HepG2 (cell line): ENCODE data around the gene C14orf93. TPM values are rescaled to one million over a fixed set of nuclear protein-coding genes. Genes with fewer than 3 reads are reported as not detected.
A peak's percentile ranks its signal among the peaks of the same experiment; 100 is the strongest.

Source experiments
- ATF4 ChIP-seq, 2 experiments: fragments of 450-650 bp in 1 of 2; sonication (generic) in 1 of 2; formaldehyde crosslinking; IDR thresholded peaks; 2 replicates each; pipeline versions ENCODE4 v1.5.0 to v1.8.0; 2020 to 2022; ENCODE audit warnings: mild to moderate bottlenecking in 1 of 2, missing genetic modification reagents in 1 of 2
- DRAP1 ChIP-seq: IDR thresholded peaks from 2 replicates; pipeline ENCODE4 v1.6.1; 2016; ENCODE audit warnings: missing genetic modification reagents, missing compliant biosample characterization
- HDAC6 ChIP-seq: fragments of 200-600 bp; sonication (generic); IDR thresholded peaks from 2 replicates; pipeline ENCODE4 v1.7.0; 2017; ENCODE audit warnings: mild to moderate bottlenecking, antibody characterized with exemption, low read length, low read depth
- HMG20B ChIP-seq: conservative IDR thresholded peaks from 2 replicates; pipeline ENCODE4 v1.6.1; 2016; ENCODE audit warnings: missing genetic modification reagents, missing compliant biosample characterization
- KLF6 ChIP-seq: IDR thresholded peaks from 2 replicates; pipeline ENCODE4 v1.8.0; 2016; ENCODE audit warnings: missing biosample characterization, missing genetic modification reagents
- LRRFIP1 ChIP-seq: sonication (generic); formaldehyde crosslinking; conservative IDR thresholded peaks from 2 replicates; pipeline ENCODE4 v1.4.0; 2020; ENCODE audit warnings: missing genetic modification reagents
- MZF1 ChIP-seq: sonication (generic); formaldehyde crosslinking; IDR thresholded peaks from 2 replicates; pipeline ENCODE4 v1.8.1; 2023; ENCODE audit warnings: mild to moderate bottlenecking, missing genetic modification reagents, borderline replicate concordance
- NFE2L2 ChIP-seq: fragments of 150-350 bp; IDR thresholded peaks from 2 replicates; pipeline ENCODE4 v1.6.1; 2014; ENCODE audit warnings: low read length
- PCBP1 ChIP-seq: fragments of 200-400 bp; formaldehyde crosslinking; IDR thresholded peaks from 2 replicates; pipeline ENCODE4 v1.6.1; 2017; ENCODE audit warnings: mild to moderate bottlenecking, low read depth, low read length, borderline replicate concordance
- POLR2A ChIP-seq, 2 experiments: IDR thresholded peaks; 2 replicates each; pipeline ENCODE4 v1.6.1; 2011; ENCODE audit warnings: low read depth in 2 of 2, low read length in 2 of 2, mild to moderate bottlenecking in 1 of 2, moderate library complexity in 1 of 2; ENCODE audit not compliant: insufficient read depth in 1 of 2
- RARG ChIP-seq: sonication (generic); formaldehyde crosslinking; IDR thresholded peaks from 2 replicates; pipeline ENCODE4 v1.4.0; 2020; ENCODE audit warnings: low read depth, mild to moderate bottlenecking, missing genetic modification reagents
- REPIN1 ChIP-seq: sonication (generic); formaldehyde crosslinking; IDR thresholded peaks from 2 replicates; pipeline ENCODE4 v1.8.0; 2022; ENCODE audit warnings: missing genetic modification reagents, low read depth, mild to moderate bottlenecking, borderline replicate concordance
- TEAD2 ChIP-seq: sonication (generic); formaldehyde crosslinking; IDR thresholded peaks from 2 replicates; pipeline ENCODE4 v1.9.0; 2021; ENCODE audit warnings: missing genetic modification reagents
- TFE3 ChIP-seq: IDR thresholded peaks from 2 replicates; pipeline ENCODE4 v1.6.1; 2016
- XRCC5 ChIP-seq: fragments of 200-400 bp; formaldehyde crosslinking; optimal IDR thresholded peaks from 2 replicates; pipeline ENCODE3; 2017; ENCODE audit warnings: mild to moderate bottlenecking, low read length
- ZGPAT ChIP-seq: IDR thresholded peaks from 2 replicates; pipeline ENCODE4 v1.6.1; 2016; ENCODE audit warnings: mild to moderate bottlenecking
- ZNF205 ChIP-seq: IDR thresholded peaks from 2 replicates; pipeline ENCODE4 v1.6.1; 2018; ENCODE audit warnings: missing biosample characterization, missing genetic modification reagents
- ZNF547 ChIP-seq: sonication (generic); formaldehyde crosslinking; IDR thresholded peaks from 2 replicates; pipeline ENCODE4 v1.5.1; 2020; ENCODE audit warnings: mild to moderate bottlenecking, missing genetic modification reagents
- ZNF550 ChIP-seq: sonication (generic); formaldehyde crosslinking; IDR thresholded peaks from 2 replicates; pipeline ENCODE4 v1.4.0; 2020; ENCODE audit warnings: mild to moderate bottlenecking, missing genetic modification reagents, borderline replicate concordance
- ZNF616 ChIP-seq: sonication (generic); formaldehyde crosslinking; IDR thresholded peaks from 2 replicates; pipeline ENCODE4 v1.5.0; 2020; ENCODE audit warnings: low read depth, mild to moderate bottlenecking, missing genetic modification reagents
- ZNF691 ChIP-seq: sonication (generic); formaldehyde crosslinking; IDR thresholded peaks from 2 replicates; pipeline ENCODE4 v1.4.0; 2020; ENCODE audit warnings: missing genetic modification reagents, low read depth, mild to moderate bottlenecking, borderline replicate concordance
- polyA plus RNA-seq, 8 experiments: library from polyadenylated mRNA; depleted of rRNA in 3 of 8; stranded (reverse) in 7 of 8; unstranded in 1 of 8; fragments of >200 nt; fragmentation: Illumina TruSeq in 4 of 8; extraction: Trizol in 4 of 8; gene quantifications; 2 replicates each; pipeline versions ENCODE4 v1.2.1 to v1.2.3, GENCODE V29; 2011 to 2016; ENCODE audit warnings: low read depth in 4 of 8, missing spikeins in 1 of 8, mixed read lengths in 1 of 8; ENCODE audit not compliant: insufficient read depth in 1 of 8
- total RNA-seq, 5 experiments: library from RNA; depleted of rRNA; stranded (reverse); fragments of >200 nt; fragmentation: Illumina TruSeq; extraction: Trizol; gene quantifications; 2 replicates each; pipeline ENCODE4 v1.2.3, GENCODE V29; 2016; ENCODE audit warnings: low read depth in 1 of 5

Gene C14orf93
- total and polyA plus RNA-seq, 2 of the 13 experiments (the other 11 are each of a cell fraction or from before 2014, with no cell fraction given) = 11.4 to 22.5 TPM

GRCh38 chr14:22979748-22980392 lies 30.1 kb downstream of the C14orf93 start (continued):
- no peak for TF ChIP-seq ZGPAT (CRISPR knock-in tag)
- peak; percentile 14 for TF ChIP-seq XRCC5
- TF ChIP-seq POLR2A (IDR thresholded peaks at IDR 0.05; ENCODE audit: insufficient read depth in 1 of 2, low read depth in 2 of 2, low read length in 2 of 2) = peak in 1 of 2 experiments; percentile 32; a peak in 2 of 4 replicates
- 0 out of 4 replicates have a peak, but pooled peaks of 1 of the 2 experiments have one; percentile 43 for TF ChIP-seq ATF4 (CRISPR knock-in tag; IDR thresholded peaks at IDR 0.05)
- TF ChIP-seq KLF6 (CRISPR knock-in tag) = 0 out of 2 replicates have a peak, but pooled peaks have one; percentile 20
- TF ChIP-seq ZNF547 = no peak
- TF ChIP-seq REPIN1 (CRISPR knock-in tag) = no peak
- 0 out of 2 replicates have a peak, but pooled peaks have one; percentile 1 for TF ChIP-seq ZNF691 (CRISPR knock-in tag)
- TF ChIP-seq RARG (CRISPR knock-in tag) = no peak; the same call in 1 of the 2 replicates
- TF ChIP-seq TFE3 (CRISPR knock-in tag) = 0 out of 2 replicates have a peak, but pooled peaks have one; percentile 14
- no peak for TF ChIP-seq TEAD2
- TF ChIP-seq LRRFIP1 (CRISPR knock-in tag) = no peak
- 0 out of 2 replicates have a peak, but pooled peaks have one; percentile 2 for TF ChIP-seq NFE2L2
- 0 out of 2 replicates have a peak, but pooled peaks have one; percentile 29 for TF ChIP-seq DRAP1
- TF ChIP-seq ZNF616 (CRISPR knock-in tag) = no peak
- TF ChIP-seq ZNF550 (CRISPR knock-in tag) = no peak
- 0 out of 2 replicates have a peak, but pooled peaks have one; percentile 5 for TF ChIP-seq HMG20B
- TF ChIP-seq ZNF205 (CRISPR knock-in tag) = no peak
- TF ChIP-seq HDAC6 = 0 out of 2 replicates have a peak, but pooled peaks have one; percentile 79
- TF ChIP-seq MZF1 = no peak
- TF ChIP-seq PCBP1 = no peak
